ENCODE measurements around the gene ERI2.
A peak's percentile ranks its signal among the peaks of the same experiment; 100 is the strongest.
"Not testable (repeated sequence)": the region's sequence is repeated elsewhere in the genome, so short reads cannot be mapped to it uniquely, and the experiment has no call there.

ERI2 gene

DNA sequence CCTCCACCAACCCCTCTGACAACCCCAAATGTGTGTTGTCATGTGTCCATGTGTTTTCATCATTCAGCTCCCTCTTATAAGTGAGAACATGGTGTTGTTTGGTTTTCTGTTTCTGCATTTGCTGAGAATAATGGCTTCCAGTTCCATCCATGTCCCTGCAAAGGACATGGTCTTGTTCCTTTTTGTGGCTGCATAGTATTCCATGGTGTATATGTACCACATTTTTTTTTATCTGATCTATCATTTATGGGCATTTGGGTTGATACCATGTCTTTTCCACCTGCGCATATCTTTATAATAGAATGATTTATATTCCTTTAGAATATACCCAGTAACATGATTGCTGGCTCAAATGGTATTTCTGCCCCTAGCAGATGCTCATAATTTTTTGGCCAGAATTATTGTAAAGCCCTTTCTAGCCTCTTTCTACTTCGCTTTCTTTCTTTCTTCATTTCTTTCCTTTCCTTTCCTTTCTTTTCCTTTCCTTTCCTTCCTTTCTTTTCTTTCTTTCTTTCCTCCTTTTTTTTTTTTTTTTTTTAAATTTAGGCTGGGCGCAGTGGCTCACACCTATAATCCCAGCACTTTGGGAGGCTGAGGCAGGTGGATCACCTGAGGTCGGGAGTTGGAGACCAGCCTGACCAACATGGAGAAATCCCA is 12.8 kb upstream of the ERI2 start:
- no peak for DNase-seq

DNA sequence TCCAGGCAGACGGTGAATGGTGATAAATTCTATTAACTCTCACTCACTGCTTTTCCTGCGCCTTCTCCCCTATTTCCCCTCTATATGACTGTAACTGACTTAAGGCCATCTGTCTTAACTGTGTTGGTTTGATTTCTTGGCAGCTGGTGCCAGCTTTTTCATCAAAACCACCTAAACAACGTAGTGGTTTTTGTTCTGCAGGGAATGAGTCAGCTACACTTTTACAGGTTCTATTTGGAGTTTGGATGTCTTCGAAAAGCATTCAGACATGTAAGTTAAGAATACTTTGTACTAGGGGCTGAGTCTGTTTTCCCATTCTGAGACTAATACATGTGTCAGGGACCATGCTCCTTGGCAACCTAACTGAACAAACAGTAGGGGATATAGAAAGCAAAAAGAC is 8.5 kb upstream of the ERI2 start:
- no peak for DNase-seq

DNA sequence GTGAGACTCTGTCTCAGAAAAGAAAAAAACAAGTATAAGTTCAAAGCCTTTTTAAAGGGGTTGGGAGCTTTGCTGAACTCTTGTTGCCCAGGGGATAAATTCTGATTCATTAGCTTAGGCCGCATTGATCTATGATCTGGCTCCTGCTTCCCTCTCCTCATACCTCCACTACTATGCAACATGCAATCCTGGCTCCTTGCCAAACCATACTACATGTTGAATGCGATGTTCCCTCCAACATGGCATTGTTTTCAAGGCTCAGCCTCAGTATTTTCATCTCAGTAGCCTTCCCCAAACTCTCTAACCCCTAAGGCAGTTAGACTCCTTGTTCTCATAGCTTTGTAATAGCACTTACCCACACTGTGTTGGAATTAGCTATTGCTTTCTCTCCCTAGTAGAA is 6.2 kb upstream of the ERI2 start:
- no peak for DNase-seq

DNA sequence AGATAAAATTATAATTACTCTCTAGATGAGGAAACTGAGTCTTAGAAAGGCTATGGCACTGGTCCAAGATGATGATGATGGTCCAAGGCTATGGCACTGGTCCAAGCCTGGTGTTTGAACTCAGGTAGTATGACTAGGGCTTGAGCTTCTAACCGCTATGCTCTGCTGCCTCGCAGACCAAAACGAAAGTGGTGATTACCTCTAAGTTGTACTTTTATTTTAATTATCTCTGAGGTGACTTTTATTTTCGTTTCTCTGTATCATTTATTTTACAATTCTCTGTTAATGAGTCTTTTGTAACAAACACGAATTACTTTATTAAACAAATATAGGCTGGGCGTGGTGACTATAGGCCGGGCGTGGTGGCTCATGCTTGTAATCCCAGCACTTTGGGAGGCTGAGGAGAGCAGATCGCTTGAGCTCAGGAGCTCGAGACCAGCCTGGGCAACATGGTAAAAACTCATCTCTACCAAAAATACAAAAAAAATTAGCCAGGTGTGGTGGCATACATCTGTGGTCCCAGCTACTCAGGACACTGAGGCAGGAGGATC is 5.7 kb upstream of the ERI2 start:
- no peak for DNase-seq

DNA sequence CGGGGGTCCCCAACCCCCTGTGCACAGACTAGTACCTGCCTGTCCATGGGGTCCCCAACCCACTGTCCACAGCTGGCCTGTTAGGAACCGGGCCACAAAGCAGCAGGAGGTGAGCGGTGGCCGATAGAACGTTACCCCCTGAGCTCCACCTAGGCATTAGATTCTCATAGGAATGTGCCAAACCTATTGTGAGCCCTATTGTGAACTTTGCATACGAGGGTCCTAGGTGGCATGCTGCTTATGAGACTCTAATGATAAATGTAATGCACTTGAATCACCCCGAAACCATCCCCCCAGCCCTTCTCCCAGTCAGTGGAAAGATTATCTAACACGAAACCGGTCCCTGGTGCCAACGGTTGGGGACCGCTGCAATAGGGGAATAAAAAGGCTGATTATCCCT is 1.6 kb upstream of the ERI2 start:
- no peak for DNase-seq

DNA sequence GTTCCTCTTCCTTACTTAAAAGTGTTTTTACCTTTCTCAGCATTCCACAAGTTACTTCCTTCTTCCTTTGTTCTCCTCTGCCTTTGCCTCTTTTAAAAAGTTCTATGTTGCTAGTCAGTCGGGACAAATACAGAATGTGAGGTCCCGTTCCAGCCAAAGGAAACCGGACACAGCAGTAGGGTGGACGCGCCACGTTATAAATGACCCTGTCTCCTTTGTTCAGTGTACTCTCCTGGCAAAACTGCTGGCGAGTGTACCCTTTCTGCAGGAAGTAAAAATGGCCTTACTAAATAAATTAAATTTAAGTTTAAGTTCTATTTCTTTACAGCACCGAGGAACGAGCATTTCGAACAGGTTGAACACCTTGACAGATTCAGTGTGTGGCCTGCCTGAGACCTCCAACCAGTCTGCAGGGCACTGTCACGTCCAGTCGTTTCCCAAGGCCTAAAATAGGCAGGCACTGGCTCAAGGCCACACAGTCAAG is 546 bp downstream of the ERI2 start:
- not testable (repeated sequence) for DNase-seq

DNA sequence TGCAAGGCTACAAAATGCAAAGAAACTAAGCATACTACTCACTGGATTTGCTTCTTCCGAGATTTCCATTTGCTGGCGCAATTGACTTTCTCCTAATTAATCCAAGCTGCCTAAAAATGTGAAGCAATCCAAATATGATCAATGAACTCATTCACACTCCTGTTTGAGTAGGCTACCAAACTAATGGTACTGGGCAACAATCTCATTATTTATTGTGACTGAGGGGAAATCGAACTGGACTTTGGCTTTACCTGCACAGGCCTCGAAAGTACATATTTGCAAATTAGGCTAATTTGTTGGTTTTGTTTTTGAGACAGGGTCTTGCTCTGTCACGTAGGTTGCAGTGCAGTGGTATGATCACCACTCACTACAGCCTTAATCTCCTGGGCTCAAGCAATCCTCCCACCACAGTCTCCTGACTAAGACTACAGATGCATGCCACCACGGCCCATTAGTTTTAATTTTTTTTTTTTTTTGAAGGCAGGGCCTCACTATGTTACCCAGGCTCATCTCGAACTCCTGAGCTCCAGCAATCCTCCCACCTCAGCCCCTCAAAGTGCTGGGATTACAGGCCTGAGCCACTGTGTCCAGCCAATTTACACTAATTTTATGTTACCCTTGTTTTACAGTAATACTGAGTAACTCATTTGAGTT is 2.6 kb downstream of the ERI2 start:
- no peak for DNase-seq

DNA sequence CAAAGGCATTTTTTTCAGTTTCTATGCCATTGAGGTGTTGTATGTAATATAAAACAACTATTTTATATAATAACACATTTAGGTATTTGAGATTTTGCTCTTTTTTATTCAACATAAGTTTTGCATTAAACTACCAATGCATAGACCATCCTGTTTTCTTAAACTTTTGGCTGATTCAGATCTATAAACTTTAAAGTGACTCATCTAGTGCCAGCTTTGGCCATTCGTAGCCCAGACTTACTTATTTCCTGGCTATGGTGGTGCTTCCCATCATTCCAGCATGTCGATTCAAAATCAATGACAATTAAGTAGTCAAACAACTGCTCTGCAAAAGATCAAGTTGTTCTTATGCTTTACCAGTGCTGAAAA is 3.1 kb downstream of the ERI2 start:
- no peak for DNase-seq

DNA sequence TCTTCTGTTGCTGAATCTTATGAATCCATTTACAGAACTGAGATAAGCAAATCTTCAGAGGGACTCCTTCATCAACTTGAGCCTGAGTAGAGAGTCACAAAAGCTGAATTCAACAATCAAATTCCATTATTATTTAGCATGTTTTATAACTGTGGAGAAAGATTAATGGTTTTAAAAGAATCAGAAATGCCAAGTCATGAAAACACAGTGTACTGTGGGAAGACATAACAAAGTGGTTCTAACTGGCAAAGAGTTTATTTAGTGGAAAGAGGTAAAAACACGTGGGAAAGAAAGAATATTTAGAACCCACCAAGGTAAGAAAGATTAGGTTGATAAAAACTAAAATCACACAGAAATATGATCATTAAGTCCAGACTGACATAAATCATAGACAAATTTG is 5.0 kb downstream of the ERI2 start:
- no peak for DNase-seq

DNA sequence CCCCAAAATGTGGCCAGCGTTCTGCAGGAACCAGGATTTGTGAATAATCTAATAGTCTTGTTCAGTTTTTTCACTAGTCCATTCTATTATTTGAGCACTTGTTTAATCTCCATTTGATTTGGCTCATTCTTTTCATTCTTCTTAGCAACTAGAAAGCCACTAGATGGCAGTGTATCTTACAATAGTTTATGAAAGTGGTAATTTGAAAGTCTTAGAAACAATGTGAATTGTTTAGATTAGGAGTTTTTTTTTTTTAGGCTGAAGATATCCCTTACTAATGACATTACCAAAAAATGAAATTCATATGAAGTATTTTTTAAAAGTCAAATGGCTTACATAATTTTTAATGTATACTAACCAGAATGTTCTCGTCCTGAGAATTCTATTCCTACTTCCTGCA is 6.7 kb downstream of the ERI2 start:
- peak in 1 of 2 donors; percentile 17 for DNase-seq

DNA sequence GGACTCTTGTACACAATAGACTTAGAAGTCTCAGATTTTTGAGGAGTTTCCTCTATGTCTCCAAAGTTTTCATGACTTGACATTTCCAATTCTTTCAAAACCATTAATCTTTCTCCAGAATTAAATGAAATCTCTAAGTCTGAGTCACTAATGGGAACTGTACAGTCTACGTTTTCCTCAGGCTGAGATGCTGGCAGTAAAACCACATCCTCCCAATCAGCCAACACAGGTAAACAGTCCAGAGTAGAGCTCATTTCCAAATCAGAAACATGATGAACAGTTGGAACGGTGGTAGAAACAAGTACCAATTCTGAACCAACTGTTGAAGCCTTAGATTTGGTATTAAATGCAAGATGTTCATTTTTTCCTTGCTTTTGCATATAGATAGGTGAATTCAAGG is 7.9 kb downstream of the ERI2 start:
- DNase-seq, result peak in 1 of 2 donors; percentile 18

DNA sequence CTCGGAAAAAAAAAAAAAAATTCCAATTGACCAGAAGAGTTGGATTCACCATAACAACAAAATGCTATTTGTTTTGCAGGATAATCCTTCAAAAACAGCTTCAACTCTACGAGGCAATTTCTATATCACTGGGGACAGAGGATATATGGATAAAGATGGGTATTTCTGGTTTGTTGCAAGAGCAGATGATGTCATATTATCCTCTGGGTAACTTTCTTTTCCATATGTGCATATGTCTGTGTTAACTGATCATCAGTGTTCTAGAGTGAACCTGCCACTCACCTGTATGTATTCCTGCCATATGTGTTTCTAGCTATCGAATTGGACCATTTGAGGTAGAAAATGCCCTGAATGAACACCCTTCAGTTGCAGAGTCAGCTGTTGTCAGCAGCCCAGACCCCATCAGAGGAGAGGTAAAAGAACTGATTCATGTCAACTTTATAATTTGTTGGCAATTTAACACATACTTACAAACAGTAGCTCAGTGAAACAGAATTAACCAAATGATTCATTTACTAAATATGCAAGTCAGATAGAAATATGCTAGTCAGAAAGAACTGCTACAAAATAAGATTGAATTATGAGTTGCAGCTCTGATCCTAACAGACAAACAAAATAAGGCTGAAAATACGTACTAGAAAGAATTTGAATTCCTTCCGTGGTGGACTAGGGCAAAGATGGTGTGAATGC is 14.2 kb downstream of the ERI2 start:
- no peak for DNase-seq

DNA sequence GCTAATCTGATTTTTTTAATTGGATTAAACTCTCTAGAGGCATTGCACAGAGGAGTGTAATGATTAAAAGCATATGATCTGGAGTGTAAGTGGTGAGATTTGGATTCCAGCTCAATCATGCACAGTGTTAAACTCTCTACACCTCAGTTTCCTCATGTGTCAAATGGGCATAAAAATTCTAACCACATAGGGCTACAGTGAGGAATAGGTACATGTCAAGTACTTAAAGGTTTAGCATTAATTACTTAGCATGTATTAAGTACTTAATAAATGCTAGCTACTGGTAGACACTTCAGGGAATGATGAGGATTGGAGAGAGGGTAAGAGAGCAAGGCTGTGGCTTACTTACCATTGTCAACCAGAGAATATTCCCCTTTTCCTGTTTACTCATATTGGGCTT is 17.1 kb downstream of the ERI2 start:
- no peak for DNase-seq

DNA sequence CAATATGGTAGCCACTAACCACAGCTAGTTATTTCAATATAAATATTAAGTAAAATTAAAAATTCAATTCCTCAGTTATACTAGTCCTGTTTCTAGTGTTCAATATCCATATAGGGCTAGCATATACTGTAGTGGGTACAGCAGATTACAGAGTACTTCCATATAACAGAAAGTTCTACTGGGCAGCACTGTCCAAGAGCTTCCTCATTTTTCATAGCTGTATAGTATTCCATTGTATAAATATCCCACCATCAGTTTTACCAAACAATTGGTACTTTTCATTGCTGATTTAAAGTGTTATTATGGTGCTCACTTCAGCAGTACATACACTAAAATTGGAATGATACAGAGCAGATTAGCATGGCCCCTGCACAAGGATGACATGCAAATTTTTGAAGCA is 22.1 kb downstream of the ERI2 start:
- no peak for DNase-seq

DNA sequence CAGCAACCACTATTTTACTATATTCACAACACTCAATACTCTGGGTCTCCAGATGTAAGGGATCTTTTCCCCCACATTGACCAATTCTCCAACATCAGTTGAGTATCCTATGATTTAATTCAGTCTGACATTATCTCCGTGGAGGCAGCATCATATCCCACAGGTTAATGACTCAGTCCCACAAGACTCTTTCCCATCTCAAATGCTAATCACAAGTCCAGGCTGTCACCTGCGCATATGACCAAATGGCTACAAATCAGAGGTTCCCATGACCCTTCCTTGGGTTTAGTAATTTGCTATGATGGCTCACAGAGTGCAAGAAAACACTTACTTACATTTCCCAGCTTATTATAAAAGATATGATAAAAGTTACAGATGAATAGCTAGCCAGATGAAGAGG is 23.8 kb downstream of the ERI2 start:
- no peak for DNase-seq

DNA sequence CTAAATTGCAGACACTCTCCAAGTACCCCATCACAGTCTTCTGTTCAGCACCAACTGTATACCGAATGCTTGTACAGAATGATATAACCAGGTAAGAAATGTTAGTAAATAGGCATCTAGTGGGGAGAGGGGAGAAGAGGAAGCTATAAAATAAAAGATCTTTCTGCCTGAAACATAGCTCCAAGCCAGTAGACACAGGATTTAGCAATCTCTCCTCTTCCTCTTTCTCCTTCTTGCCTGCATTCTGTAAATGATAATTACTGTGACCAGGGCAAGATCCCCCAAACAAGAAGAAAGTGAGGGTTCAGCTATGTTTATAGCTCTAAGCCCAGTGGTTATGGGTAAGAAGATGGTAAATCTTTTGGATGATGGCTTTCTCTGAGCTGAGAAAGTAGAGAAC is 24.6 kb downstream of the ERI2 start:
- DNase-seq, result no peak

DNA sequence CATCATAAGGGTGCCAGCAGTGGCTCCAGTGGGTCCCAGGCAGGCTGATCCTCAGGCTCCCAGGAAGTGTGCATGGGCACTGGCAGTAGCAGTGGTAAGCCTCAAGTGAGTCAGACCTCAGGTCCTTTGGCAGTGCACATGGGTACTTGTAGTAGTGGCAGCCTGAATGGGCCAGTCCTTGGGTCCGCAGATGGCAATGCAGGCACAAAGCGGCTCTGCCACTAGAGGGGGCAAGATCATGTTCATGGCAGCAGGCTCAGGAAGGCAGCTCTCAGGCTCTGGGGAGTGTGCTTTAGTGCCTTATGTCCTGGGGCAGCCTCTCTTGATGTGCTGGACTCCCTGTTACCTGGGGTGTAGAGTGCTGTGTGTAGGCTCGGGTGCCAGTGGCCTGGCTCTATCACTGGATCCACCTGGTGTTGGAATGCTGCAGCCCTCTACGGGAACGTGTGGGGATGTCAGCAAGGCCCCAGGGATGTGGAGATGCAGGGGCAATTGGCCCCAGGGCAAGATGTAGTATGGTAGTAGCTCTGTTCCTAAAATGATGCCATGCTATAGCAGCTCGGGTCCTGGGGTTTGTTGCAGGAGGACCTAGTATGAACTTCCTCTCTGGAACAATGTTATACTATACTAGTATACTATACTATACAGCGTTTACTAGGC is 31.4 kb downstream of the ERI2 start:
- DNase-seq, result peak; percentile 56 to 58

DNA sequence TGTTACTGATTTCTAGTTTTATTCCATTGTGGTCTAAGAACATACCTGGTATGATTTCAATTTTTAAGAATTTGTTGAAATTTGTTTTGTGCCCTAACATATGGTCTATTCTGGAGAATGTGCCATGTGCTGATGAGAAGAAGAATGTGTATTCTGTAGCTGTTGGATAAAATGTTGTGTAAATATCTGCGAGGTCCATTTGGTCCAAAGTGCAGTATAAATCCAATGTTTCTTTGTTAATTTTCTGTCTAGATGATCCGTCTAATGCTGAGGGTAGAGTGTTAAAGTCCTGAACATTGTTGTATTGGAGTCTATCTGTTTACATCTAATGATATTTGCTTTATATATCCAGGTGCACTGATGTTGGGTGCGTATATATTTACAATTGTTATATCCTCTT is 32.6 kb downstream of the ERI2 start:
- no peak for DNase-seq

DNA sequence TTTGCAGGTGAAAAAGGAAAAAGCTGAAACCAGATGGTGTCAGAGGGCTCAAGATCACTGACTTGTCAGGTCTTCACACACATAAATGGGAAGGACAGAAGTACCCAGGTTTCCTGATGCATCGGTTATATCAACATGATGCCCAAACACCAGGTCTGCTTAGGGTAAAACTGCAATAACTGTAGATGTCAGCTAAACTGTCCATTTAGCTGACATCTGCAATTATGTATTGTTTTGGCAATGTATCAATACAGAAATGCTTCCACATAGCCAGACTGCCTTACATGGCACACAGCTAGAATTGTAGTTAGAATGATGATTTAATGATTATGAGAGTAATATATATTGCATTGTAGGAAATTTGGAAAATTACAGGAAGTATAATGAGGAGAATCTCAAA is 37.5 kb downstream of the ERI2 start:
- no peak for DNase-seq

DNA sequence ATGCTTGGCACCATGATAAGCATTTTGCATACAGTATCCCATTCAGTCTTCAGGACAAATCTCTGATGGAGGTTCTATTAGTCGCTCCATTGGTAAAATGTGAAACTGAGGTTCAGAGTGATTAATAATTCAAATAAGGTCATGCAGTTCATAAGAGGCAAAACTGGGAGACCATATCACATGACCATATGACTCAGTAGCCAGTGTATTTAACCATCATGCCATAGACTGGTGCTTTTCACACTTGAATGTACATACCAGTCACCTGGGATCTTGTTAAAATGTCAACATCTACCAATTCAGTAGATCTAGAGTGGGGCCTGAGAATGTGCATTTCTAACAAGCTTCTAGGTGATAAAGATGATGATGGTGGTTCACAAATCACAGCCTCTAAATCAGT is 38.2 kb downstream of the ERI2 start:
- no peak for DNase-seq

DNA sequence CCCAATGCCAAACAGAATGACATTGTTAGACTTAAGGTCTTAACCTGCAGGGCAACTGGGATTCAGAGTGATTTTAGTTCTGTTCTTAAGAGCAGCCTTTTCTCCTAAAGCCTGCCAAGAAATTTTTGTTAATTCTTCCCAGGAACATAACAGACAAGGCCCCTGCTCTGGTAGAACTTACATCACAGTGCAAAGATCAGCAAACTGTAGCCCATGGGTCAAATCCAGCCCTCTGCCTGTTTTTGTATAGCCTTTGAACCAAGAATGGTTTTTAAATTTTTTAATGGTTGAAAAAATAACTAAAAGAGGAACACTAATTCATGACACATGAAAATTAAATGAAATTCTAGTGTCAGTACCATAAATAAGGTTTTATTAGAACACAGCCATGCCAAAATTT is 38.7 kb downstream of the ERI2 start:
- DNase-seq, result no peak

DNA sequence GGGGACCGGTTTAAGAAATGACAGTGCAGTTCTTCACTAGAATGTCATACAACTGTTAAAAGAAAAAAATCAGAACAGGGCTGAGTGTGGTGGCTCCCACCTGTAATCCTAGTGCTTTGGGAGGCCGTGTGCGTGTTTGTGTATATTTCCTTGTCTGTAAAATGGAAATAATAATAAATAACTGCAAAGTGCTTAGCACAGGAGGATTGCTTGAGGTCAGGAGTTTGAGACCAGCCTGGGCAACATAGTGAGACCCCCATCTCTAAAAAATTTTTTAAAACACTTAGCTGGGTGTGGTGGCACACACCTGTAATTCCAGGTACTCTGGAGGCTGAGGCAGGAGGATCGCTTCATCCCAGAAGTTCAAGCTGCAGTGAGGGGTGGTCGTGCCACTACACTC is 40.0 kb downstream of the ERI2 start:
- no peak for DNase-seq

DNA sequence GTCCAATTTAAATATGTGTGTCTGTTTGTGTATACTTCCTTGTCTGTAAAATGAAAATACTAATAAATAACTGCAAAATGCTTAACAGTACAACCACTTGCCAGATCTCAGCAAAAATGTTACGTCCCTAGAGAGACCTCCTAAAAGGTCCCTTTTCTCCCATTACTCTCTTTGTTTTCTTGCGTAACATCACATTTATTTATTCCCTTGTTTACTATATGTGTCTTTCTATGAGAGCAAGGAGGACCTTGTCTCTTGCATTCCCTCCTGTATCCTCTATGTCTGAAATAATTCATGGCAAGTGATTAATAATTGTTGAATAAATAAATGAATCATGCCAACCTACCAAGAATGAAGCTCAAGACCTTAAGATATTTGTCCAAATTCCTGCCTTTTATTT is 40.5 kb downstream of the ERI2 start:
- DNase-seq, result no peak

DNA sequence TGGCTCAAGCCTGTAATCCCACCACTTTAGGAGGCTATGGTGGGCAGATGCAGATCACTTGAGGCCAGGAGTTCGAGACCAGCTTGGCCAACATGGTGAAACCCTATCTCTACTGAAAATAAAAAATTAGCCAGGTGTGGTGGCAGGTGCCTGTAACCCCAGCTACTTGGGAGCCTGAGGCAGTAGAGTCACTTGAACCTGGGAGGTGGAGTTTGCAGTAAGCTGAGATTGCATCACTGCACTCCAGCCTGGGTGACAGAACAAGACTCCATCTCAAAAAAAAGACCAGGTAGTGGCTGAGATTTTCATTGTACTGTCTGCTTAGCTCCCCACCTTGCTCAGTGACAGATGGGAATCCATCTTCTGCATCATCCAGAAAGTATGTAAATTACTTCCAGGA is 41.8 kb downstream of the ERI2 start:
- DNase-seq, result not testable (repeated sequence)

All from CD4-positive, alpha-beta T cell treated with Interleukin-4 for 1 hour (primary cell).